HepG2 (cell line): ENCODE results near the gene GALNT12. TPM values are rescaled to one million over a fixed set of nuclear protein-coding genes. Genes with fewer than 3 reads are reported as not detected.

ENCODE experiments used
- ATAC-seq: fragments of 200-7000 bp; cut with Tn5 transposase; 3 replicates; pipeline ENCODE4 v1.9.1; 2020; ENCODE audit warnings: mild to moderate bottlenecking, moderate library complexity
- BruUV-seq: library from RNA; stranded (reverse); fragments of 400-500 nt; replicated peaks from 2 replicates; lab custom pipeline; 2021; lab: Mats Ljungman, UMichigan
- CTCF ChIA-PET: fragments of 300-600 bp; formaldehyde crosslinking; extraction: SDS; loops from one replicate; lab custom pipeline; 2021; ENCODE audit warnings: low total read pairs, inconsistent platforms, low intra/inter-chr PET ratio; lab: Yijun Ruan, JAX
- POLR2A ChIA-PET: fragments of 350-600 bp; sonication (Branson Sonifier 250); formaldehyde crosslinking; loops from one replicate; lab custom pipeline; 2020; ENCODE audit warnings: antibody characterized with exemption, inconsistent platforms; lab: Yijun Ruan, JAX
- DNase-seq: peaks from one replicate; pipeline ENCODE4 v3.0.0-alpha.2; 2015; ENCODE audit warnings: low spot score
- FAIRE-seq: peaks from 3 replicates; lab custom pipeline; 2011; peaks lifted over from hg19 to GRCh38; lab: Jason Lieb, UNC
- H2AFZ ChIP-seq: one replicate; pipeline ENCODE4 v1.6.1; 2011; ENCODE audit warnings: low read length, inconsistent platforms
- H3K27ac ChIP-seq: fragments of 300-600 bp; 3 replicates; pipeline ENCODE4 v1.8.0; 2011; ENCODE audit warnings: mixed run types, mild to moderate bottlenecking, mixed read lengths, low read length, inconsistent platforms; ENCODE audit not compliant: insufficient read depth; ENCODE audit errors: extremely low read length
- H3K27me3 ChIP-seq, 2 experiments: fragments of 200-600 bp in 1 of 2; 2 replicates in 1 of 2; 3 replicates in 1 of 2; pipeline versions ENCODE4 v1.6.0 to v1.8.0; 2011; ENCODE audit warnings: low read length in 2 of 2, mild to moderate bottlenecking in 2 of 2, moderate library complexity in 2 of 2, inconsistent platforms in 1 of 2; ENCODE audit not compliant: insufficient read depth in 2 of 2, control insufficient read depth in 1 of 2
- H3K36me3 ChIP-seq, 2 experiments: fragments of 200-600 bp in 1 of 2; replicated peaks in 1 of 2; 2 replicates in 1 of 2; 3 replicates in 1 of 2; pipeline versions ENCODE4 v1.5.1 to v1.8.0; 2011; ENCODE audit warnings: low read length in 2 of 2, inconsistent platforms in 1 of 2; ENCODE audit not compliant: insufficient read depth in 2 of 2, control insufficient read depth in 1 of 2
- H3K4me1 ChIP-seq: 2 replicates; pipeline ENCODE4 v1.5.1; 2012; ENCODE audit warnings: low read length, inconsistent platforms; ENCODE audit not compliant: insufficient read depth
- H3K4me2 ChIP-seq: 2 replicates; pipeline ENCODE4 v1.6.0; 2011; ENCODE audit warnings: low read depth, low read length, inconsistent platforms
- H3K4me3 ChIP-seq, 3 experiments: fragments of 200-600 bp in 1 of 3; sonication (generic), shearing (Covaris generic) in 1 of 3; replicated peaks in 1 of 3; 2 replicates each; pipeline ENCODE4 v1.5.1; 2011 to 2016; ENCODE audit warnings: low read length in 3 of 3, inconsistent platforms in 2 of 3, low read depth in 2 of 3, mild to moderate bottlenecking in 2 of 3, control low read depth in 1 of 3, mixed read lengths in 1 of 3; ENCODE audit not compliant: insufficient read depth in 1 of 3
- H3K79me2 ChIP-seq: one replicate; pipeline ENCODE4 v1.6.1; 2011; ENCODE audit warnings: low read length, inconsistent platforms; ENCODE audit not compliant: insufficient read depth
- H3K9ac ChIP-seq: 2 replicates; pipeline ENCODE4 v1.6.0; 2011; ENCODE audit warnings: mild to moderate bottlenecking, low read depth, low read length, inconsistent platforms; ENCODE audit not compliant: insufficient read depth
- H3K9me3 ChIP-seq: 2 replicates; pipeline ENCODE4 v1.5.1; 2012; ENCODE audit warnings: mild to moderate bottlenecking, low read length
- H4K20me1 ChIP-seq: 2 replicates; pipeline ENCODE4 v1.6.0; 2011; ENCODE audit warnings: inconsistent platforms, mild to moderate bottlenecking, low read length, moderate library complexity; ENCODE audit not compliant: insufficient read depth
- ARID5B ChIP-seq: IDR thresholded peaks from 2 replicates; pipeline ENCODE4 v1.4.0; 2020; ENCODE audit warnings: mild to moderate bottlenecking, missing genetic modification reagents
- BRD4 ChIP-seq: sonication (generic); formaldehyde crosslinking; IDR thresholded peaks from 2 replicates; pipeline ENCODE4 v1.4.0; 2020; ENCODE audit warnings: missing genetic modification reagents
- ETV5 ChIP-seq: IDR thresholded peaks from 2 replicates; pipeline ENCODE4 v1.6.1; 2018; ENCODE audit warnings: missing biosample characterization, missing genetic modification reagents, inconsistent platforms, borderline replicate concordance
- MTA1 ChIP-seq: sonication (generic); formaldehyde crosslinking; IDR thresholded peaks from 2 replicates; pipeline ENCODE4 v1.4.0; 2020; ENCODE audit warnings: missing genetic modification reagents, mild to moderate bottlenecking, borderline replicate concordance
- POLR2AphosphoS2 ChIP-seq: IDR thresholded peaks from 2 replicates; pipeline ENCODE4 v1.6.1; 2011; ENCODE audit warnings: low read depth, low read length, improper control_type of control experiment
- ZC3H4 ChIP-seq: sonication (generic); formaldehyde crosslinking; IDR thresholded peaks from 2 replicates; pipeline ENCODE4 v1.4.0; 2020; ENCODE audit warnings: missing genetic modification reagents, borderline replicate concordance
- ZFP36 ChIP-seq: fragments of 150-350 bp; IDR thresholded peaks from 2 replicates; pipeline ENCODE4 v1.6.1; 2018; ENCODE audit warnings: borderline replicate concordance, low read length, low read depth; ENCODE audit not compliant: partially characterized antibody
- ZNF143 ChIP-seq: sonication (generic); formaldehyde crosslinking; IDR thresholded peaks from 2 replicates; pipeline ENCODE4 v1.4.0; 2020; ENCODE audit warnings: missing genetic modification reagents
- ZNF382 ChIP-seq: sonication (generic); formaldehyde crosslinking; IDR thresholded peaks from 2 replicates; pipeline ENCODE4 v1.5.0; 2020; ENCODE audit warnings: missing genetic modification reagents, mild to moderate bottlenecking, borderline replicate concordance
- ZNF552 ChIP-seq: sonication (generic); formaldehyde crosslinking; IDR thresholded peaks from 2 replicates; pipeline ENCODE4 v1.9.0; 2022; ENCODE audit warnings: missing genetic modification reagents, mild to moderate bottlenecking, borderline replicate concordance
- WGBS: methylation state at CpG from one replicate; pipeline ENCODE4 v1.1.6; 2017; ENCODE audit warnings: low lambda C conversion rate; 5-methylcytosine and 5-hydroxymethylcytosine counted together
- in situ Hi-C: cut with HindIII; loops from 2 replicates; pipeline ENCODE4 v1.10.0; 2017; ENCODE audit warnings: low pct_unique_long_range_greater_than_20kb; ENCODE audit not compliant: extremely low pct_ligation_motif_present
- intact Hi-C: fragments of 100-400 bp; cut with micrococcal nuclease; formaldehyde crosslinking; loops from one replicate; pipeline ENCODE4 v1.10.0; 2022; ENCODE audit not compliant: unreplicated experiment
- polyA plus RNA-seq, 8 experiments: library from polyadenylated mRNA; depleted of rRNA in 3 of 8; stranded (reverse) in 7 of 8; unstranded in 1 of 8; fragments of >200 nt; fragmentation: Illumina TruSeq in 4 of 8; extraction: Trizol in 4 of 8; gene quantifications; 2 replicates each; pipeline versions ENCODE4 v1.2.1 to v1.2.3, GENCODE V29; 2011 to 2016; ENCODE audit warnings: low read depth in 4 of 8, missing spikeins in 1 of 8, mixed read lengths in 1 of 8; ENCODE audit not compliant: insufficient read depth in 1 of 8
- total RNA-seq, 5 experiments: library from RNA; depleted of rRNA; stranded (reverse); fragments of >200 nt; fragmentation: Illumina TruSeq; extraction: Trizol; gene quantifications; 2 replicates each; pipeline ENCODE4 v1.2.3, GENCODE V29; 2016; ENCODE audit warnings: low read depth in 1 of 5
- TF ChIP-seq, protein P1 (sequence below): sonication (generic); formaldehyde crosslinking; IDR thresholded peaks from 2 replicates; pipeline ENCODE4 v1.4.0; 2020; ENCODE audit warnings: missing genetic modification reagents
- TF ChIP-seq, protein P2 (sequence below): sonication (generic); formaldehyde crosslinking; IDR thresholded peaks from 2 replicates; pipeline ENCODE4 v1.4.0; 2020; ENCODE audit warnings: missing genetic modification reagents, borderline replicate concordance

The GALNT12 gene
- total and polyA plus RNA-seq, 2 of the 13 experiments (the other 11 are each of a cell fraction or from before 2014, with no cell fraction given) = 0.07 TPM; not detected in 1

- Histone ChIP-seq H3K4me2 (no peak overlapping the region), H3K36me3 (no peaks in the 10 kb centered on the region), H3K79me2 (no peaks in the 10 kb centered on the region), H3K27me3 (peaks cover 3 to 11% of the 10 kb centered on the region in 2 experiments; a peak in 2 of 5 replicates), H2AFZ (no peak overlapping the region), H3K4me1 (no peaks in the 10 kb centered on the region; the same call in 1 of the 2 replicates), H3K9me3 (no peaks in the 10 kb centered on the region), H3K4me3 (no peak overlapping the region), H4K20me1 (no peaks in the 10 kb centered on the region), H3K27ac (no peak overlapping the region), H3K9ac (no peak overlapping the region)
- DNase-seq (no peak), ATAC-seq (no peak), FAIRE-seq (no peak)
- ChIA-PET CTCF (no interaction called here), POLR2A (no interaction called here)
- no TSS peak for BruUV-seq
- 17% methylated on average over 6 of the region's 6 CpGs for WGBS
- in situ Hi-C loops (no loop called here), intact Hi-C loops (no loop called here)
- TF ChIP-seq ZC3H4 (CRISPR knock-in tag) (no peak), ARID5B (CRISPR knock-in tag) (no peak), ZNF382 (CRISPR knock-in tag) (no peak), MTA1 (CRISPR knock-in tag) (no peak), POLR2AphosphoS2 (no peak), ZNF143 (CRISPR knock-in tag) (no peak), BRD4 (CRISPR knock-in tag) (no peak), ZFP36 (no peak), ZNF552 (CRISPR knock-in tag) (no peak), ETV5 (no peak)
- TF ChIP-seq, protein P1, sequence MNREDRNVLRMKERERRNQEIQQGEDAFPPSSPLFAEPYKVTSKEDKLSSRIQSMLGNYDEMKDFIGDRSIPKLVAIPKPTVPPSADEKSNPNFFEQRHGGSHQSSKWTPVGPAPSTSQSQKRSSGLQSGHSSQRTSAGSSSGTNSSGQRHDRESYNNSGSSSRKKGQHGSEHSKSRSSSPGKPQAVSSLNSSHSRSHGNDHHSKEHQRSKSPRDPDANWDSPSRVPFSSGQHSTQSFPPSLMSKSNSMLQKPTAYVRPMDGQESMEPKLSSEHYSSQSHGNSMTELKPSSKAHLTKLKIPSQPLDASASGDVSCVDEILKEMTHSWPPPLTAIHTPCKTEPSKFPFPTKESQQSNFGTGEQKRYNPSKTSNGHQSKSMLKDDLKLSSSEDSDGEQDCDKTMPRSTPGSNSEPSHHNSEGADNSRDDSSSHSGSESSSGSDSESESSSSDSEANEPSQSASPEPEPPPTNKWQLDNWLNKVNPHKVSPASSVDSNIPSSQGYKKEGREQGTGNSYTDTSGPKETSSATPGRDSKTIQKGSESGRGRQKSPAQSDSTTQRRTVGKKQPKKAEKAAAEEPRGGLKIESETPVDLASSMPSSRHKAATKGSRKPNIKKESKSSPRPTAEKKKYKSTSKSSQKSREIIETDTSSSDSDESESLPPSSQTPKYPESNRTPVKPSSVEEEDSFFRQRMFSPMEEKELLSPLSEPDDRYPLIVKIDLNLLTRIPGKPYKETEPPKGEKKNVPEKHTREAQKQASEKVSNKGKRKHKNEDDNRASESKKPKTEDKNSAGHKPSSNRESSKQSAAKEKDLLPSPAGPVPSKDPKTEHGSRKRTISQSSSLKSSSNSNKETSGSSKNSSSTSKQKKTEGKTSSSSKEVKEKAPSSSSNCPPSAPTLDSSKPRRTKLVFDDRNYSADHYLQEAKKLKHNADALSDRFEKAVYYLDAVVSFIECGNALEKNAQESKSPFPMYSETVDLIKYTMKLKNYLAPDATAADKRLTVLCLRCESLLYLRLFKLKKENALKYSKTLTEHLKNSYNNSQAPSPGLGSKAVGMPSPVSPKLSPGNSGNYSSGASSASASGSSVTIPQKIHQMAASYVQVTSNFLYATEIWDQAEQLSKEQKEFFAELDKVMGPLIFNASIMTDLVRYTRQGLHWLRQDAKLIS (CRISPR knock-in tag) = no peak
- TF ChIP-seq, protein P2, sequence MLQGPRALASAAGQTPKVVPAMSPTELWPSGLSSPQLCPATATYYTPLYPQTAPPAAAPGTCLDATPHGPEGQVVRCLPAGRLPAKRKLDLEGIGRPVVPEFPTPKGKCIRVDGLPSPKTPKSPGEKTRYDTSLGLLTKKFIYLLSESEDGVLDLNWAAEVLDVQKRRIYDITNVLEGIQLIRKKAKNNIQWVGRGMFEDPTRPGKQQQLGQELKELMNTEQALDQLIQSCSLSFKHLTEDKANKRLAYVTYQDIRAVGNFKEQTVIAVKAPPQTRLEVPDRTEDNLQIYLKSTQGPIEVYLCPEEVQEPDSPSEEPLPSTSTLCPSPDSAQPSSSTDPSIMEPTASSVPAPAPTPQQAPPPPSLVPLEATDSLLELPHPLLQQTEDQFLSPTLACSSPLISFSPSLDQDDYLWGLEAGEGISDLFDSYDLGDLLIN = no peak
Observed at GRCh38 chr9:98877311-98877710, 69.8 kb downstream of the GALNT12 start.
